Suprapubic skin (tissue), 4 donors: ENCODE data around the gene LRRC8C. TPM values are rescaled to one million over a fixed set of nuclear protein-coding genes. Genes with fewer than 3 reads are reported as not detected.

Experiments used
- DNase-seq, 2 donors: peaks; one replicate each; pipeline ENCODE4 v3.0.0-alpha.2; 2019; ENCODE audit warnings: low spot score in 2 of 2
- H3K27ac ChIP-seq: fragments of 200-600 bp; sonication (generic); one replicate; pipeline ENCODE4 v1.5.1; 2019
- H3K27me3 ChIP-seq: fragments of 200-600 bp; sonication (generic); one replicate; pipeline ENCODE4 v1.5.1; 2019
- H3K36me3 ChIP-seq: fragments of 200-600 bp; sonication (generic); one replicate; pipeline ENCODE4 v1.5.1; 2019
- H3K4me1 ChIP-seq: fragments of 200-600 bp; sonication (generic); one replicate; pipeline ENCODE4 v1.5.1; 2019
- H3K4me3 ChIP-seq: fragments of 200-600 bp; sonication (generic); one replicate; pipeline ENCODE4 v1.5.1; 2019; ENCODE audit warnings: mild to moderate bottlenecking
- H3K9me3 ChIP-seq: fragments of 200-600 bp; sonication (generic); one replicate; pipeline ENCODE4 v1.5.1; 2019
- EP300 ChIP-seq: sonication (generic); formaldehyde crosslinking; IDR thresholded peaks from one replicate; pipeline ENCODE4 v1.6.1; 2017; ENCODE audit warnings: antibody characterized with exemption
- POLR2A ChIP-seq, 2 donors: fragments of 450-650 bp; IDR thresholded peaks; one replicate each; pipeline ENCODE4 v1.6.1; 2017; ENCODE audit warnings: antibody characterized with exemption in 2 of 2, mild to moderate bottlenecking in 2 of 2, moderate library complexity in 2 of 2
- POLR2AphosphoS5 ChIP-seq, 3 donors: sonication (generic); formaldehyde crosslinking; IDR thresholded peaks; one replicate each; pipeline ENCODE4 v1.6.1; 2017; ENCODE audit warnings: antibody characterized with exemption in 3 of 3
- WGBS: methylation state at CpG from one replicate; pipeline ENCODE4 v1.1.5; 2018; 5-methylcytosine and 5-hydroxymethylcytosine counted together
- total RNA-seq, 4 donors: library from RNA; depleted of rRNA; stranded (reverse); fragments of >200 nt; gene quantifications; one replicate each; pipeline ENCODE4 v1.1.0, GENCODE V29; 2016
- TF ChIP-seq, protein P1 (sequence below), 2 donors: fragments of 200-600 bp in 1 of 2; fragments of 450-650 bp in 1 of 2; sonication (generic) in 1 of 2; IDR thresholded peaks; one replicate each; pipeline ENCODE4 v1.5.1; 2016 to 2019; ENCODE audit warnings: antibody characterized with exemption in 2 of 2, mild to moderate bottlenecking in 1 of 2, moderate library complexity in 1 of 2

Gene LRRC8C
- total RNA-seq, 4 donors from 2014 or later, result 6.2 to 10.4 (median 9.1) TPM

- TF ChIP-seq, protein P1, sequence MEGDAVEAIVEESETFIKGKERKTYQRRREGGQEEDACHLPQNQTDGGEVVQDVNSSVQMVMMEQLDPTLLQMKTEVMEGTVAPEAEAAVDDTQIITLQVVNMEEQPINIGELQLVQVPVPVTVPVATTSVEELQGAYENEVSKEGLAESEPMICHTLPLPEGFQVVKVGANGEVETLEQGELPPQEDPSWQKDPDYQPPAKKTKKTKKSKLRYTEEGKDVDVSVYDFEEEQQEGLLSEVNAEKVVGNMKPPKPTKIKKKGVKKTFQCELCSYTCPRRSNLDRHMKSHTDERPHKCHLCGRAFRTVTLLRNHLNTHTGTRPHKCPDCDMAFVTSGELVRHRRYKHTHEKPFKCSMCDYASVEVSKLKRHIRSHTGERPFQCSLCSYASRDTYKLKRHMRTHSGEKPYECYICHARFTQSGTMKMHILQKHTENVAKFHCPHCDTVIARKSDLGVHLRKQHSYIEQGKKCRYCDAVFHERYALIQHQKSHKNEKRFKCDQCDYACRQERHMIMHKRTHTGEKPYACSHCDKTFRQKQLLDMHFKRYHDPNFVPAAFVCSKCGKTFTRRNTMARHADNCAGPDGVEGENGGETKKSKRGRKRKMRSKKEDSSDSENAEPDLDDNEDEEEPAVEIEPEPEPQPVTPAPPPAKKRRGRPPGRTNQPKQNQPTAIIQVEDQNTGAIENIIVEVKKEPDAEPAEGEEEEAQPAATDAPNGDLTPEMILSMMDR (IDR thresholded peaks at IDR 0.05), result no peak
- TF ChIP-seq EP300, result no peak
- TF ChIP-seq POLR2A (IDR thresholded peaks at IDR 0.05), result no peak
- TF ChIP-seq POLR2AphosphoS5 (IDR thresholded peaks at IDR 0.05), result no peak
- peaks cover 19% of the 10 kb centered on the region for H3K4me1 ChIP-seq
- no peak overlapping the region for H3K4me3 ChIP-seq
- H3K36me3 ChIP-seq, result no peaks in the 10 kb centered on the region
- H3K27ac ChIP-seq, result peak overlapping the region; percentile 67
- WGBS, result 39% methylated on average over 2 of the region's 2 CpGs
- no peaks in the 10 kb centered on the region for H3K27me3 ChIP-seq
- DNase-seq, result no peak
- H3K9me3 ChIP-seq, result no peaks in the 10 kb centered on the region
Observed at GRCh38 chr1:89616844-89617627, 15.9 kb upstream of the LRRC8C start.

GRCh38 chr1:89620664-89621063, 12.3 kb upstream of the LRRC8C start:
- no peak for TF ChIP-seq POLR2A (IDR thresholded peaks at IDR 0.05)
- TF ChIP-seq, protein P1 (IDR thresholded peaks at IDR 0.05), result no peak
- TF ChIP-seq POLR2AphosphoS5 (IDR thresholded peaks at IDR 0.05), result no peak
- no peak for TF ChIP-seq EP300
- no peak for DNase-seq
- H3K27me3 ChIP-seq, result no peaks in the 10 kb centered on the region

GRCh38 chr1:89622895-89623294, 10.0 kb upstream of the LRRC8C start:
- TF ChIP-seq POLR2A (IDR thresholded peaks at IDR 0.05) (no peak), EP300 (no peak), POLR2AphosphoS5 (IDR thresholded peaks at IDR 0.05) (no peak)
- TF ChIP-seq, protein P1 (IDR thresholded peaks at IDR 0.05), result no peak
- no peak overlapping the region for H3K27ac ChIP-seq
- H3K9me3 ChIP-seq, result no peaks in the 10 kb centered on the region
- DNase-seq, result no peak
- no peaks in the 10 kb centered on the region for H3K36me3 ChIP-seq
- 46% methylated on average over 3 of the region's 3 CpGs for WGBS
- no peak overlapping the region for H3K4me3 ChIP-seq
- no peaks in the 10 kb centered on the region for H3K4me1 ChIP-seq
- no peaks in the 10 kb centered on the region for H3K27me3 ChIP-seq

More at GRCh38 chr1:89620664-89621063, 12.3 kb upstream of the LRRC8C start:
- Histone ChIP-seq H3K9me3 (no peaks in the 10 kb centered on the region), H3K36me3 (no peaks in the 10 kb centered on the region), H3K4me1 (peaks cover 19% of the 10 kb centered on the region), H3K27ac (no peak overlapping the region), H3K4me3 (no peak overlapping the region)
- WGBS, result 90% methylated on average over 3 of the region's 3 CpGs

DNA sequence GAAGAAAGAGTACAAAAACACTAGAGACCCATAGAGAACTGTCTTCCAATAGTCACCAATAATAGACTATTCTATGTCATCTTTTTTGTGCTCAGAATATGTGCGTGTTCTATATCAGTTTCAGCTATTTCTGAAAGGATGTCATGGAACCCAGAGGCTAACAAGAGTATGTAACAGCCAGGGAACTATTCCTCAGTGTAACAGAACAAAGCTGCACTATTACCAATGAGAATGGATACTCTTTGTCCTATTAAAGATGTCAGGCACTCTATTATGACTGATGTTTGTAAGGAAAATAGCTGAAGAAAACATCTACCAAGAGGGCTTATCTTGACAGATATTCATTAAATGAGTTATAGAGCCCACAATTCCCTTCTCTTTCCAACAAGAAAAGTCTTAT, 8.6 kb upstream of the LRRC8C start:
- WGBS, result 89% methylated on average over 1 of the region's 1 CpG
- no peaks in the 10 kb centered on the region for H3K9me3 ChIP-seq
- TF ChIP-seq POLR2AphosphoS5 (IDR thresholded peaks at IDR 0.05) (no peak), POLR2A (IDR thresholded peaks at IDR 0.05) (no peak), EP300 (no peak)
- TF ChIP-seq, protein P1 (IDR thresholded peaks at IDR 0.05), result no peak
- no peak for DNase-seq
- no peaks in the 10 kb centered on the region for H3K27me3 ChIP-seq
- no peak overlapping the region for H3K27ac ChIP-seq
- no peaks in the 10 kb centered on the region for H3K36me3 ChIP-seq
- peaks cover 5% of the 10 kb centered on the region for H3K4me1 ChIP-seq
- H3K4me3 ChIP-seq, result no peak overlapping the region

DNA sequence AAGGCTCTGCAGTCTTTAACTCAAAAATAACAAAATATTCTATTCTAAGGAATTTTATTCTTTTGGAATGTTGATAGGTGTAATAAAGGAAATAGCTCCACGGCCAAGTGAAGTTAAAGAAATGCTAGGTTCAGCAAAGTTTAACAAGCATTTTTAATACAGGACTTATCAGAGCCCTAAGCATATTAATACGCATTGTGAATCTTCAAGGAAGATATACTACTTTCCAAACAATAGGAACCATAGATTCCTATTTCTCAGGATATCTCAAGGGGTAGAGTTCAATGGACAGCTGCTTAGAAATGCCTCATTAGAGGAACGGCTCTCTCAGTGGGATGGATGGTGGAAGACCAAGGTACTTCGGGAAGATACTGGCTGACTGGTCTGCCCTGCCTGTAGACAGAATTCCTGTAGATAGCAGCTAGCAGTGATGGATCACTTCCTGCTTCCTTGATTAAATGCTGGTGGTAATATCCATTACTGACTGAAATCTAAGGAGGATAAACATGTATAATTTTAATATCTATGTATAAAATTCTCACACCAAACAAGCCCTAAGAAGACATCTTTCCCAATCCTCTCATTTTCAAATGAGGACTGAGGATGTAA, 8.1 kb upstream of the LRRC8C start:
- Histone ChIP-seq H3K9me3 (no peaks in the 10 kb centered on the region), H3K27me3 (no peaks in the 10 kb centered on the region), H3K27ac (no peak overlapping the region), H3K4me1 (peaks cover 5% of the 10 kb centered on the region), H3K4me3 (no peak overlapping the region), H3K36me3 (no peaks in the 10 kb centered on the region)
- WGBS, result 91% methylated on average over 4 of the region's 4 CpGs
- DNase-seq, result no peak
- TF ChIP-seq EP300 (no peak), POLR2A (IDR thresholded peaks at IDR 0.05) (no peak), POLR2AphosphoS5 (IDR thresholded peaks at IDR 0.05) (no peak)
- TF ChIP-seq, protein P1 (IDR thresholded peaks at IDR 0.05), result no peak
